Chondrocyte (in vitro differentiated cells): ENCODE measurements around the gene P2RX3. TPM values are rescaled to one million over a fixed set of nuclear protein-coding genes. Genes with fewer than 3 reads are reported as not detected.
A peak's percentile ranks its signal among the peaks of the same experiment; 100 is the strongest.

Experiments used
- DNase-seq: peaks from one replicate; pipeline ENCODE4 v3.0.0; 2021; ENCODE audit warnings: mixed read lengths, low spot score
- H3K27ac Mint-ChIP-seq: one replicate; pipeline ENCODE4 v1.8.0; 2021; ENCODE audit warnings: mild to moderate bottlenecking, moderate library complexity, mixed read lengths; ENCODE audit not compliant: unreplicated experiment
- H3K27me3 Mint-ChIP-seq: 2 replicates; pipeline ENCODE4 v1.8.0; 2021; ENCODE audit warnings: low read depth, mixed read lengths
- H3K36me3 Mint-ChIP-seq: 2 replicates; pipeline ENCODE4 v1.8.0; 2021; ENCODE audit warnings: low read depth, mixed read lengths
- H3K4me1 Mint-ChIP-seq: 2 replicates; pipeline ENCODE4 v1.8.0; 2021; ENCODE audit warnings: low read depth, mild to moderate bottlenecking, mixed read lengths
- H3K4me3 Mint-ChIP-seq: one replicate; pipeline ENCODE4 v1.8.0; 2021; ENCODE audit warnings: mild to moderate bottlenecking, moderate library complexity, mixed read lengths; ENCODE audit not compliant: unreplicated experiment
- H3K9me3 Mint-ChIP-seq: 2 replicates; pipeline ENCODE4 v1.8.0; 2021; ENCODE audit warnings: low read depth, mixed read lengths
- CTCF ChIP-seq: fragments of 200-600 bp; sonication (generic); IDR thresholded peaks from 2 replicates; pipeline ENCODE4 v1.5.0; 2021; ENCODE audit warnings: antibody characterized with exemption, mild to moderate bottlenecking, moderate library complexity
- total RNA-seq: library from RNA; stranded (reverse); gene quantifications from 3 replicates; pipeline ENCODE4 v1.2.1, GENCODE V29; 2021

P2RX3 gene
- total RNA-seq, 1 donor from 2014 or later, result not detected

- H3K4me1 Mint-ChIP-seq, result peaks cover 41% of the 10 kb centered on the region
- no peak for TF ChIP-seq CTCF
- peak; percentile 34 for DNase-seq
Measured at GRCh38 chr11:57315491-57315890, 22.7 kb upstream of the P2RX3 start.

DNA sequence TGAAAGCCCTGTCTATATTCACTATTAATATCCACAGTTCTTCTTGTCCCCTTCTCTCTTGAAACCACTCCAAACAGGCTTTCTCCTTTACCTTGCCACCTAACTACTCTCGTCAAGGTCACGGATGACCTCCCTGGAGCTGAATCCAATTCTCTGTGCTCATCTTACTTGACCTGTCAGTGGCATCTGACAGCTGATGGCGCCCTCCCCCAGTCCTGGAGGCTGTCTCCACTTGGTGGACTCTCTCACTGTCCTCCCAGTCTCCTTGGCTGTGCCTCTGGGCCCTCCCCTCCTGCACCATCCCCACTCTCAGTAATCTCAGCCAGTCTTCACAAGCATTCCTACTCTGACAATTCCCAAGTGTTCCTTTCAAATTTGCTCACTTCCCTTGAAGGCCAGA is 22.1 kb upstream of the P2RX3 start:
- Mint-ChIP-seq H3K36me3 (peaks cover 21% of the 10 kb centered on the region), H3K4me3 (no peak overlapping the region), H3K9me3 (no peaks in the 10 kb centered on the region), H3K4me1 (peaks cover 41% of the 10 kb centered on the region), H3K27me3 (no peaks in the 10 kb centered on the region), H3K27ac (no peak overlapping the region)
- no peak for TF ChIP-seq CTCF
- DNase-seq, result peak; percentile 41

More at GRCh38 chr11:57315491-57315890, 22.7 kb upstream of the P2RX3 start:
- Mint-ChIP-seq H3K27ac (no peak overlapping the region), H3K36me3 (peaks cover 17% of the 10 kb centered on the region), H3K9me3 (no peaks in the 10 kb centered on the region), H3K27me3 (no peaks in the 10 kb centered on the region), H3K4me3 (no peak overlapping the region)

DNA sequence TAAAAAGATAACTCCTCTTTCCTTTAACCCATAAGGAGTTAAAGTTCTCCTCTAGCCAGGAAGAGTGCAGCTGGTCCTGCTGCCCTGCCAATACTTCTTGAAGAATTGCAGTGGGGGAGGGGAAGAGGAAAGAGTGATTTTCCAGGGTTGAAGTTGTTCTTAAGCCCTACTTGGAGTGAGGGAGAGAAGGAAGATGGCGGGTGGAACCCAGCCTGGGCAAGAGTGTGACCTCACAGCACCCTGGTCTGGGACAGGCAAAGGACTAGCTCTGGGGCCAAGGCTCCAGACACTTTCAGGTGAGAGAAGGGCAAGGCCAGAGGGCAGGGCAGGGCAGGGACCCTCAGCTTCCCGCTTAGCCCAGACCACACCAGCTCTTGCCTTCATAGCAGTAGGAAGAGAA is 20.0 kb upstream of the P2RX3 start:
- Mint-ChIP-seq H3K27me3 (no peaks in the 10 kb centered on the region), H3K4me1 (peaks cover 43% of the 10 kb centered on the region), H3K36me3 (peaks cover 19% of the 10 kb centered on the region), H3K9me3 (no peaks in the 10 kb centered on the region), H3K4me3 (peak overlapping the region; percentile 35), H3K27ac (peak overlapping the region; percentile 70)
- no peak for TF ChIP-seq CTCF
- DNase-seq, result peak; percentile 59

DNA sequence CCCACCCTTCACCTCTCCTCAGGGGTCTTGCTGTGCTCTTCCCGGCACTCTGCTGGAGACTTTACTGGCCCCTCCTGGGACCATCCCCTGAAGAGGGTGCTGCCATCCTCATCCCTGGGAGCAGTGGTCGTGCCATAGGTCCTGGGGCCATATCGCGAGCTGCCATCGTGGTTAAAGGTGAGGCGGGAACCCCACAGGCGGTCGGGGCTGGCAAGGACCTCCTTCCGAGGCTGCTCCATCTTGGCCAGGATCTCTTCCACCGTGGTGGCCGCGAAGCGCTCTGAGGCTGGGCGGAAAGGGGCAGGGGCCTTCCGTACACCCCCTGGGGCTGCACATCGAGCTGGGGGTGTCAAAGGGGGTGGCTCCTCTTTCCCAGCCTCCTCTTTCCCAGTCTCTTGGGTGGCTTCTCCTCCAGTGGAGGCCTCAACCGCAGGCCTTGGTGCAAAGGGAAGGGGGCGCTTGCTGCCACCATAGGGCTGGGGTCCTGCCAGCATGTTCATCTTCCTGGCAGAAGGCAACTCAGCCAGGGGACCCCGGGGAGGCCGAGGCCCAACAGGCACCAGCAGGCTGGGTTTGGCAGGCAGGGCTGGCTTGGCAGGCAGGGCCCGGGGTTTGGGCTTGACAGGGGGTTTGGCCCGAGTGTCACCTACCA is 18.0 kb upstream of the P2RX3 start:
- Mint-ChIP-seq H3K4me3 (no peak overlapping the region), H3K27ac (no peak overlapping the region), H3K27me3 (no peaks in the 10 kb centered on the region), H3K9me3 (no peaks in the 10 kb centered on the region), H3K36me3 (peaks cover 17% of the 10 kb centered on the region), H3K4me1 (peaks cover 50% of the 10 kb centered on the region)
- no peak for TF ChIP-seq CTCF
- no peak for DNase-seq

DNA sequence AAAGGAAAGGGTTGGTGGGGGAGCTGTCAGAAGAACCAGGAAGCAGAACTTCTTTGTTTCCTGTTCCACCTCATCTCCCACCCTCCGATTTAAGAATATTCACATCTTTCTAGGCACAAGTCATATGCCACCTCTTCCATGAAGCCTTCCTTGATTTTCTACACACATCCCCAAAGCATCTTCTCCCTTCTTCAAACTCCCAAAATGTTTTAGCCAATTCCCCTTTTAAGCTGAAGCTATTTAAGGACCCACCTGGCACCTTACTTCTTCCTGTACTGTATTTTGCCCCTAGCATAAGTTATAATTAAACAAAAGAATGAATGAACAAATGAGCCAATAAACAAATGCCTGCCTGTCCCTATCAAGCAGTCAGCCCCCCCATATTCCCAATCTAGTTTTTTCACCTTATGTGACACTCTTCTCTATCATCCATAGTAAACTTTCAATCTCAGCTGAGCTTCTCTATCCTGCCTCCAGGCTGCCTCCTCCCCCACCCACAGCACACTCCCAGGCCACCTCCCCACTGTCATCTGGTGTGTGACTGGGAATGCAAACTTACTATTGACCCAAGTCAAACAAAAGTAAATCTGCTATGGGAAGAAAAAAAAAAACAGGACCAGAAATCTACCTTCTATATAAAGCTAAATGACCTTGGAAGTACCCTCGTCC is 17.3 kb upstream of the P2RX3 start:
- Mint-ChIP-seq H3K36me3 (peaks cover 19% of the 10 kb centered on the region), H3K27me3 (no peaks in the 10 kb centered on the region), H3K9me3 (no peaks in the 10 kb centered on the region), H3K4me3 (peak overlapping the region; percentile 87), H3K27ac (peak overlapping the region; percentile 99), H3K4me1 (peaks cover 57% of the 10 kb centered on the region)
- TF ChIP-seq CTCF, result no peak
- no peak for DNase-seq
